GM19463 (cell line): ENCODE data around the gene CCNL2.

ENCODE experiments used
- ATAC-seq: cut with Tn5 transposase; IDR thresholded peaks from one replicate; pipeline ENCODE4 v1.9.1; 2021; ENCODE audit warnings: mild to moderate bottlenecking, moderate library complexity; ENCODE audit not compliant: unreplicated experiment

CCNL2 gene

DNA sequence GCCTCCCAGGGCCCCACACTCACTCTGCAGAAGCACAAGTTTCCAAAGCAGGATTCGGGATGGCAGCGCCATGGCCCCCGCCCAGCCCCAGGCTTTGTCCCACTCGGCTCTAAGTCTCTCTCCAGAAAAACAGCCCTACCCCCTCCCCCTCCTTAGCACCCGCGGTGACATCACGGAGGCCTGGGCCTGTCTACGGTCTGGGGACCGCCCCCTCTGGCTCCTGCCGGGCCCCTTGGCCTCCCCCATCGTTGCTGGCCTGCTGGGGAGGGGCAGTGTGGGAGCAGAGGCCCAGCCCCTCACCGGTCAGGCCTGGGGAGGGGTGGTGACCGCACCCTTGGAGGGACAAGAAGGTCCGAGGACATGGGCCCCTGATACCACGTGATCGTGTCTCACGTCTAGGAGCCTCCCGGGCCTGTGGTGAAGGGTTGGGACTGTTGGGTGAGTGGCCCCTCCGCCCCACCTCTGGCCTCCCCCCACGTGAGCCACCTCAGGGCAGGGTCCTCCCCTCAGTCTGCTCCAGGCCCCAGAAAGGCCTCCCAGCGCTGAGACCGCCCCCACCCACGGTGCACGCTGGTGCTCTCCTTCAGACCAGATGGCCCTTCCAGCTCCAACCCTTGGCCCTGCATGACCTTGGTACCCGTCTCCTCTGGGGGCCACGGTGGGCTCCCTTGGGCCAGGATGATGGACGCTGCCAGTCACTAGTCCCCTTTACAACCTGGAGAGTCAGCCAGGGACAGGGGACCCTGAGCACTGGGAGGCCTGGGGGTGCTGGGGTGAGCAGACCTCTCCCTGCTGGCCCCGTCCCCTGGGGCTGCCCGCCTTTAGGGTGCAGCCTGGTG, 40.5 kb downstream of the CCNL2 start, which contains the start of gene MXRA8:
Gene MXRA8 (minus strand): TSS at position 123 of the 839 bp plus-strand sequence. CDS start 51 bp downstream, at position 72.
- ATAC-seq: no peak

DNA sequence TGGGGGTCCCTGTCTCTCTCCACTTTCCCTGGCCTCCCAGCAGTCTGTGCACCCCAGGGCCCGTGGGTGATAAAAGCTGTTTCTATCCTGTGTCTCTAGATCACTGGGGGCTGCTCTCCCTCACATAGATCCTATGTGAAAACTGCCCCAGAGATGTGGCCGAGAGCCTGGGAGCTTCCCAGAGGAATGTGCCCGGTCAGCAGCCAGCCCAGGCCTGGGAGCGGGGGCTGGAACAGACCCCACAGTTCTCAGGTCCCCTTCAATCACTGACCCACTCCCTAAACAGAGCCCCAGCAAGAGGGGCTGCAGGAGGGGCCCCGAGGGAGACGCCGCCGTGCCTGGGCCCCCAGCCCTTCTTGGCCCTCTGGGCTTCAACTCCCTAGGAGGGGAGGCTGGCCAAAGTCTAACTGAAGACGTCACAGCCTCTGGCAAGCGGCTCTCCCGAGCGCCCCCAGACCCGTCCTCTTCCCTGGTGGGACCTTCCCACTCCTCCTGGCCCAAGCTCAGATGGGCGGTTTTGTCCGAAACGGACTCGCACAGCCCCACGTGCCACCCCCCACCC, 41.2 kb downstream of the CCNL2 start:
- no peak for ATAC-seq

DNA sequence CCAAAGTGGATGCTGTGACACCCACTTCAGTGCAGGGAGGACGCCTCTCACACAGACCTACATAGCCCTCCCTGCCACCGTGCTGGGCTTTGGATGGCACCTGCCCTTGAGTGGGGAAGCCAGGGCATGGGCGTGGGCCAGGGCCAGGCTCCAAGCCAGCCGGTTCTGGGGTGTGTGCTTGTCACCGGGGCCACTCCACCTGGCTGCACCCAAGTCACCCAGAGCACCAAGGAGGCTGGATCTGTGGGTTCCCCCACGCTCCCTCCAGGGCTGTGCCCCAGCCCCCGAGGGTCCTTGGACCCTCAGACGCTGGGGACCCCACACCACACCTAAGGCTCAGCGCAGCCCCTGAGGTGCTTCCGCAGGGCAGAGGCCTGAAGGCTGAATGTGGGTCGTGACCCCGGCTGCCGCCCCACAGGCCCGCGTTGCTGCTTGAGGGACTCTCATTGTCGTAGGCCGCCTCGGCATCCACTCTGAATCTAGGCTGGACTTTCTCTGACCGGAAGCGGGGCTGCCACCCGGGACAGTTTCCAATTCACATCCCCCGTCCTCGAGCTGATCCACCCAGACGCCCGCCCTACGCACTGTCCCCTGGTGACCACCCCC, 42.2 kb downstream of the CCNL2 start:
- no peak for ATAC-seq

DNA sequence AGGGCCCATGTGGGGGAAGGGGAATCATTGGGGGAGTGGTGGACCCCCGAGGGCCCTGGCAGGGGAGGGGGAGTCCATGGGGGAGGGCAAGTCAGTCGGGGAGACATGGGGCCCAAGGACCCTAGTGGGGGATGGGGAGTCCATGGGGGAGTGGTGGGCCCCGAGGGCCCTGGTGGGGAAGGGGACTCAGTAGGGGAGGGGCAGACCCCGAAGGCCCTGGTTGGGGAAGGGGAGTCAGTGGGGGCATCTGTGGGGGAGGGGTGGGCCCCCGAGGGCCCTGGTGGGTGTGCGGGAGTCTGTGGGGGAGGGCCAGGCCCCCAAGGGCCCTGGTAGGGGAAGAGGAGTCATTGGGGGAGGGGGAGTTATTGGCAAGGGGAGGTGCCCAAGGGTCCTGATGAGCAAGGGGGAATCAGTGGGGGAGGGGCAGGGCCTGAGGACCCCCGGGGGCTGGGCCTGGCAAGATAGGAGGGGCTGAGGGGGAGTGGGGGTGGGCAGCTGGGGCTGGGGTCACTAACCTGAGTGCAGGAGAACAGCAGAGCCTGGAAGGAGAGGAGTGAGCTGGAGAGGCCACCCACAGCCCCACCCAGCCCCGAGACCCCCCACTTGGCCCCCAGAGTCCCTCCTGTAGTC, 42.9 kb downstream of the CCNL2 start:
- no peak for ATAC-seq

DNA sequence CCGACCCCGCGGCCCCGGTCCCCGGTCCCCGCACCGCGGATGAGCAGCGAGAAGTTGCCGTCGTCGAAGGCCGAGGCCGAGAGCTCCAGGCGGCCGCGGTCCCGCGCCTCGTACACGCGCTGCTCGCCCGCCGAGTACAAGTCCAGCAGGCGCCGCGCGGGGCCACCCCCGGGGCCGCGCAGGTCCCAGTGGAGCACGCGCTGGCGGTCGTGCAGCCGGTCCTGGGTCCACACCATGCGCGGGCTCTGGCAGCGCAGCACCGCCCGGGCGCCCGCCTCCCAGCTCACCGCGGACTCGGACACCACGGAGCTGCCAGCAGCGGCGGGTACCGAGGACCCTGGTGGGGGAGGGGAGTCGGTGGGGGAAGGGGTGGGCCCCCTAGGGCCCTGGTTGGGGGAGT, 43.7 kb downstream of the CCNL2 start:
- no peak for ATAC-seq

DNA sequence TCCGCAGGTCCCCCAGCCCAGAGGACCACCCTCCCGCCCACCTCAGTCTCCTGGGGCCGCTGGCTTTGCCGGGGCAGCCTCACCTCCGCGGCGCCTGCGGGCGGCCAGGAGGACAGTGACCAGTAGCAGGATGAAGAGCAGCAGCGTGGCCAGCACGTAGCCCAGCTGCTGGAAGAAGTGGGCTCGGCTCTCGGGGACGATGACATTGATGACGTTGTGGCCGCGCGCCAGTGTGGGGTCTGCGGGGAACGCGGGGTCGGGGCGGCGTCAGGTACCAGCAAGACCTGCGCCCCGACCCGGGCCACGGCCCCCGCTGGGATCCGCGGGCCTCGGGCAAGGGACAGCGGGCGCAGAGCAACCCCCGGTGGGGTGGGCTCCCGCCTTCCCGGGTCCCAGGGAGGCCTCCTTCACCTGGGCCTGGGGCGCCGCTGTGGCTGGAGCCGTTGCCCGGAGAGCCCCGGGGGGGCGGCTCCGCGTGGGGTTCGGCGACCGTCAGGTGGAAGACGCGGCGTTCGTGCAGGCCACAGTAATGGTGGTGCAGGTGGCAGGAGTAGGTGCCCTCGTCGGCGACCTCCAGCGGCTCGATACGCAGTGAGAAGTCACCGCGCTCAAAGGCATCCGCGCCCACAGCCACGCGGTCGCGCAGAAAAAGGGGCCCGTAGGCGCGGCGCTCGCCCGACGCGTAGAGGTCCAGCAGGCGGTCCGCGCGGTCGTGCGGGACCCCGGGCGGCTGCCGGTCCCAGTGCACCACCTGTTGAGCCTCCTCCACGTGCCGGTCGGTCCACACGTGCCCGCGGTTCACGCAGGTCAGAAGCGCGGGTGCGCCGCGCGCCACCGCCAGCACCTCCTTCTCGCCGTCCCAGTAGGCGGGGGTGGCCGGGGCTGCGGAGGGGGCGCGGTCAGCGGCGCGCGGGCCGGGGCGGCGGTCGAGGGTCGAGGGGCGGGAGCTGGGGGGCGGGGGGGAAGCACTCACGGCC, 44.6 kb downstream of the CCNL2 start:
- no peak for ATAC-seq

DNA sequence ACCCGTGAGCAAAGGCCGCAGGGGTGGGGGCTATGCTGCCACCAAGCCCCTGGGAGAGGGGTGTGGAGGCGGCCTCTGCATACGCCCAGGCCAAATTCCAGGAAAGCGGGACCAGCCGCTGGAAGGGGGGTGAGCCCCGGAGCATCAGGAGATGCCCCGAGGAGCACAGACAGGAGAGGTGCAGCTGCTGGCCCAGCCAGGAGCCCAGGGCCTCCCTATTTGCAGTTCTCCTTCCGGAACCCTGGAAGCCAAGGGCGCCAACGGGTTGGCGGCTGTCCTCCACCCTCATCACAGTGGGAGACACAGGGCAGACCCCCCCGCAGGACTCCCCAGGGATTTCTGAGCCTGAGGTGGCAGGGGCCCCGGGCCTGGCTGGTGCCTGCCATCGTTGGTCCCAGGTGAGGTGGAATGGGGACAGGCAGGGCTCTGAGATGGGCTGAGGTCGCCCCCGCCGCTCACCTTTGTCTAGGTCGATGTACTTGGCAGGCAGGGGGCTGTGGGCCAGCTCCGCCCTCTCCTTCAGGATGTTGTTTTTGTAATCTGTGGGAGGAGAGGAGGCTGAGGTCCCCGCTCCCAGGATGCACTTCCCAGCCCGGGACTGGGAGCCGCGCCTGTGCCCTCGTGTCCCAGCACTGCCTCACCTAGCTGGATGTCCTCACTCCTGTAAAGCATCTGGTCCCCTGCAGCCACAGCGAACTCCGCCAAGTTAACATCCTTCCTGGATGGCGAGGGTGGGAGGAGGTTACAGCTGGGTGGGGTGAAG, 45.6 kb downstream of the CCNL2 start:
- ATAC-seq: no peak

DNA sequence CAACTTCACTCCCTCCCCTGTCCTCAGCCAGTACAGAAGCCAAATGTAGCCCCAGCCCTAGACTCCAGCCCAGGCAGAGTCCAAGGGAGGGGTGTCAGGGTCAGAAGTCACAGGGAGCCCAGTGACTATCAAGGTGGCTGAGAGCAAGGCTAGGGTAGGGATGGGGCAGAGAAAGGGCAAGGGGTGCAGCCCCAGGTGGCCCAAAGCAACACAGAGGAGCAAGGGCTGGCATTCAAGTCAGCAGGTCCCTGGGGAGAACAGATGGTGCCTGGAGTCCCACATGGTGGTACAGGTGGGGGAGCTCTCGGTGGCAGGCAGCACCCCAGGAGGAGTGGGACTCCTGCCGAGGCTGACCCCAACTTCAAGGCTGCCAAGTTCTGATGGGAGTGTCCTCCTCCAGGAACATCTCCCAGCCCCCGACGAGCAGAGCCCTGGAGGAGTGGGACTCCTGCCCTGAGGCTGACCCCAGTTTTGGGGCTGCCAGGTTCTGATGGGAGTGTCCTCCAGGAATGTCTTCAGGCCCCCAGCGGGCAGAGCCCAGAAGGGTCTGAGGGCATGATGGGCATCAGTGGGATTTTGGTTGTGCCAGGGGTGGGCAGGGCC, 46.2 kb downstream of the CCNL2 start:
- ATAC-seq: no peak

DNA sequence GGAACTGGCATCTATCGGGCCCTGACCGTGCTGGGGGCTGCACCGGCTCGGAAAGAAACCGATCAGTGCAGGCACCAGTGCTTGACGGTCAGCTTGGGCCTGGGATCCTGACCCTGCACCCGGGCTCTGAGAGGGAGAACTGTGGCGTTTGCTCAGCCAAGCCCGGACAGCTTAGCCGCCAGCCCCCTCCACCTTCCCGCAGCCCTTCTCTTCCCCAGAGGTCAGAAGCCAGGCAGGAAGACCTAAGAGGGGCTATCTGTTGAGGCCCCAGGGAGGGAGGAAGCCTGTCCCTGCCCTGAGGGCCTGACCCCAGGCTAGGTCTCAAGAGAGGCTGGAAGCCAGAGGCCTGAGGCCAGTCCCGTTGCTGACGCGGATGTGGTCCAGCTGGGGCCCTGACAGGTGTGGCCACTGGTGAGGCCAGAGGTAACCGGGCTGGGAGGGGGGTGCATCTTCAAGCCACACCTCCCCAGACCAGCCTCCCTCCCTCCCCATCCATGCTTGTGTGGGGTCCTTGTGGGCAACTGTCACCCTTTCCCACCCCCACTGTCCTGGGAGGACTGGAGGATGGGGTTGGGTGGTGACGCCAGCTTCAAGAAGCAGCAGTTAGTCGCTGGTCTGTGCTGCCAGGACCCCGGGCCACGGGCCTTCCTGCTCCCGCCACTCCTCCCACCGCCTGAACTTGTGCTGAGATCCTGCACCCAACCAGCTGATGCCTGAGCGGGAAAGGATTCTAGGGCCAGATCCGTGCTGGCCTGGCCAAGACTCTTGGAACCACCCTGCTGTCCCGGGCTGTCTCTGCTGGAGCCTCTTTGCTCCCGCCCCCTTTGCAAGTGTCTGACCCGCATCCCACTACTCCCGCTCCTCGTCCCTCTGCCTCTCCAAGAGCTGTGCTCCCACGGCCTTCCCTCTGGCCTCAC, 47.4 kb downstream of the CCNL2 start:
- no peak for ATAC-seq

DNA sequence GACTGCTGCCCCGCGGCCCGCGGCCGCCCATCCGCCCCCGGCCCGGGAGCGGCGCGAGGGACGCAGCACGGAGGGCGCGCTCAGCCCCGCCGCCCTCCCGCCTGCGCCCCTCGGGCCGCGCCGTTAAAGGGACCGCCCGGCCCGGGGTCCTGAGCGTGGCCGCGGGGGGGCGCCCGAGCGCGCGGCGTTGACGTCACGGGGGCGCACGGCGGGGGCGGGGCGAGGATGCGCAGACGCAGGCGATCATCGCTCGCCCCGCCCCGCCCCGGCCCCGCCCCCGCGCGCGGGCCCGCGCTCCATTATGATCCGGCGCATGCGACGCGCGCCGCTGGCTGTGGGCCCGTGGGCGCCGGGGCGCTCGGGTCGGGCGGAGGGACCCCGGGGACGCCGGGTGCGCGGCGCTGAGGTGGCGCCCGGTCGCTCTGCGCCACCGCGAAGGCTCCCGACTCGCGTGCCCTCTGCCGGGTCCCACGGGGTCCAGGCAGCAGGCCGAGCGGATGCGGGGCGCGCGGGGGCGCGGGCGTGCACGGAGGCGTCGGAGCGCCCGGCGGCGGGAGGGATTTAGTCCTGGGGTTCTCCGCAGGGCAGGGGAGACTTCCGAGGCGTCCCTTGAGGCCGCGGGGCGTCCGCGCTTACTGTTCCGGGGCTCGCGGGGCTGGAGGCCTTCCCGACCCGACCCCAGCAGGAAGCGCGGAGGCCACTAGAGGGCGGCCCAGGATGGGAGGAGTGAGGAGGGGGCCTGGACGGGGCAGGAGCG, 49.7 kb downstream of the CCNL2 start, which contains the start of gene DVL1:
Gene DVL1 (minus strand): TSS at position 163 of the 757 bp plus-strand sequence. CDS start 353 bp downstream, outside the sequence.
- ATAC-seq: peak; percentile 64

DNA sequence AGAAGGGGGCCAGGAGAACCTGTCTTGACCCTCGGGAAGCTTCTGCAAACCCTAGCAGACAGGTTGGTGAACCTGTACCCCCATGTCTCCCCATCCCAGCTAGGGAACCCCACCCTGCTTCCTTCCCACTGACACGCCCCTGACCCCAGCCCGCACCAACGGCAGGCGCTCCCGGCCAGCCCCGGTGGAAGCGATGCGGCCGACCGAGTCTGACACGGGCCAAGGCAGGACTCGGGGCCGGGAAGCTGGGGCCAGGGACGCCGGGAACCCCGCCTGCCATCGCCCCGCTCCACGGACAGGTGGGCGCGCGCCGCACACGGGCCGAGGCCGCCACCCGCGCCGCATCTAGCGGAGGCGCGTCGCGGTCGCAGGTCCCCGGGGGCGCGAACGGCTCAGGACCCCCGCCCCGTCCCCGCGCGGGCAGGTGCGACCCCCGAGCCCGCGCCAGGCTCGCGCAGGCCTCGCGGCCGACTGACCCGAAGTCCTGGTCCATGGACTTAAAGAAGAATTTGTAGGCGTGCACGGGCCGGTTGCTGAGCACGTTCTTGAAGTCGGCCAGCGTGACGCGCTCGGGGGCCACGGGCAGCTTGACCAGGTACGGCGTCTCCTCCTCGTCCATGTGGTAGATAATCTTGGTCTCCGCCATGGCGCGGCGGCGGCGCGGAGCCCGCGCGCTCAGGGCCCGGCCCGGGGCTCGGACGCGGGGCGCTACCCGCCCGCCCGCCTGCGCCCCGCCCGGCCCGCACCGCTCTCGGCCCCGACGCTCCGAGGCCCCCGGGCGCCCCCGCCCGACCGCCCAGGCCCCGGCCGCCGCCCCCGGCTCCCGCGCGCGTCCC, 50.5 kb downstream of the CCNL2 start:
- peak; percentile 34 for ATAC-seq

DNA sequence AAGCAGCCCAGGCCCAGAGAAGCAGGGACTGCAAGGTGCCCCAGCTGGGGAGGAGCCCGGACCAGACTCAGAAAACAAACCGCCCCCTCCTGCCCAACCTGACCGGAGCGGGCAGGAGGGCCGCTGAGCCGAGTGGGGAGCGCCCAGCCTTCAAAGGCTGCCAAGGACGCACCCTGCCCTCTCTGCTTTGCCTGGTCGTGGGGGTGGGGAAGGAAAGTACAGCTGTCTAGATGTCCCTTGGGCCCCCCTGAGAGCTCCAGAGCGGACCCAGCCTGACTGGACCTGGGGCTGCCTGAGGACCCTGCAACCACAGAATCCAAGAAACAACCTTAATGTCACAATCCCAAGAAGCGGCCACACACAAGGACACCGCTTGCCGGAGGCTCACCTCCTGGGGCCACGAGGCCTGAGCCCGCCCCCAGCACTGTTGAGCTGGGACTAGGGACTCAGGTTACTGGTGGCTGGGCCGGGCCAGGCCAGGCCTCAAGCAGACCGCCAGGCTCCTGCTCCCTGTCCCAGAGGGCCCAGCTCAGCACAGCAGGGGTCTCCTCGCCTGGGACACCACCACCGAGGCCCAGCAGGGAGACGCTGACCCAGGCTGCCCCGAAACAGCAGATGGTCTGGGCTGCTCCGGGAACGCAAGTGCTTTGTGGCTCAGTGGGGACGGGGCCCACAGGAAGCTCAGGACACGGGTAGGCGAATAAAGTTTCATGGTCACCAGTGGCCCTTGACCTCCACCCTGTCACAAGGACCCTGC, 51.3 kb downstream of the CCNL2 start:
- no peak for ATAC-seq

DNA sequence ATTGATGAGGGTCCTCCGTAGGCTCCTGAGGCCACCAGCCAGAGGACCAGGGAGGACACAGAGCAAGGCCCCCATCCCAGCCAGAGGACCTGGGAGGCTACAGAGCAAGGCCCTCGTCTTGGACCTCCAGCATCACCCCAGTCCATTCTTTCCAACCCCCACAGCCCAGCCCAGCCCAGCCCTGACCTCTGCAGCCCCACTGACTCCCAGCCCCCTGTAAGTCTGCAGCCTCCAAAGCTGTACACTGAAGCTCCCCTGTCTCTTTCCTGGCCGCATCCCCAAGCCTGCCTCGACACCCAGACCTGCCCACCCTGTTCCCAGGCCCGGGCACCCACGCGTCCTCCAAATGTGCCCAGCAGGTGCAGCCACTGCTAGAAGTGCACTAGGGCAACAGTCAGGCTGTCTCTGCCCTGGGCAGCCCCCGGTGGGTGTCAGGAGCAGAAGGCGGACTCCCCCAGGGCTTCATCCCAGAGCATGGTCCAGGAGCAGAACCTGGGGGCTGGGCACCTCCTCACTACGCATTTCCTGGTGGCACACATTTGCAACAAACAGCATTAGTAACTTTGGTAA, 52.0 kb downstream of the CCNL2 start:
- no peak for ATAC-seq

DNA sequence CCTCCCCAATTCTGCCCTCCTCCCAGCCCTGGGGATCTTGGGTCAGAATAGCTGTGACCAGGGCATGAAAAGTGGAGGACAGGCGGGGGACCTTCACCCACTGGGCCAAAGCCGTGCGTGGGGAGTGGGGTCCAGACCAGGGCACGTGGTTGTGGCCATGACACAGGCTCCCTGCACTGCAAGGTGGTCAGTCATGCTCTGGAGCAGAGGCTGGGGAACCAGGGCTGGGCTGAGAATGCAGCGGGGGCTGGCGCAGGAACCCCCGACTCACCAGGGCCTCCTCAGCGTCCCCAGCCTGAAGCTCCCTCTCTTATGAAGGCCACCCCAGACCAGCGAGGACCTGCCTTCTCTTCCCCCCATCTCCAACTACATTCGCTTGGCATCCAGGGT, 52.6 kb downstream of the CCNL2 start:
- no peak for ATAC-seq

DNA sequence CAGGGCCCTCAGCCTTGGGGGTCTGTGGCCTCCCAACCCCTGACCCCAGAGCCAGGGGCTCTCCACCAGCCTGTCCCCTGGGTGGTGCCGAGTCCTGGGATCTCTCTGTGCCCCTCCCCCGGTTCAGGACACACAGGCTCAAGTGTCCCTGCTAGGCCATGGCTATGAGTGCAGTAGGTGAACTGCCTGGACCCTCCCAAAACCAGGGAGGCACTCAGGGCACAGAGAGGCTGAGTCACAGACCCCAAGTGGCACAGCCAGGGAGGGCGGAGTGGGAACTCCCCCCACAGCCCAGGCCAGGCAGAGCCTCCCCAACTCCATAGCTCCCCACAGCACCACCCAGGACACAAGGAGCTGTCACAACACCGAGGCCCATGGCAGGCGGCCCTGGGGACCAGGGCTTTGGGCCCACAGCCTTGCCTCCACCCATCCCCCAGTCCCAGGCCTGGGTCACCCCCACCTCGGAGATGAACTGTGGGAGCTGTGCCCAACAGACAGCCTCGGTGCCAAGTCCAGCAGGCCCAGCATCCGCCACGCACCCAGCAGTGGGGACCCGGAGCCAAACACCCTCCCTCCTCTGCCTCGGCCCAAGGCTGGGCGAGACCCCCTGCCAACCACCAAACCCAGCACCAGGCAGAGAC, 53.2 kb downstream of the CCNL2 start:
- ATAC-seq: no peak
